K562 (cell line): ENCODE results near the gene ELMO1. TPM values are rescaled to one million over a fixed set of nuclear protein-coding genes. Genes with fewer than 3 reads are reported as not detected.

Source experiments
- ATAC-seq: fragments of 200-7000 bp; cut with Tn5 transposase; 3 replicates; pipeline ENCODE4 v1.9.1; 2020; ENCODE audit warnings: moderate library complexity
- BruUV-seq: library from RNA; stranded (reverse); fragments of 400-500 nt; replicated peaks from 2 replicates; lab custom pipeline; 2021; lab: Mats Ljungman, UMichigan
- CTCF ChIA-PET: fragments of 300-600 bp; formaldehyde crosslinking; extraction: SDS; loops from one replicate; lab custom pipeline; 2021; ENCODE audit warnings: low intra/inter-chr PET ratio; lab: Yijun Ruan, JAX
- POLR2A ChIA-PET: fragments of 300-600, 350-650 bp; sonication (Branson Sonifier 250); formaldehyde crosslinking; extraction: SDS; loops from one replicate; lab custom pipeline; 2021; ENCODE audit warnings: antibody characterized with exemption, inconsistent platforms; lab: Yijun Ruan, JAX
- DNase-seq, 4 experiments: peaks; one replicate each; pipeline versions ENCODE4 v3.0.0 to v3.0.0-alpha.2; 2011 to 2018; ENCODE audit warnings: low spot score in 3 of 4, mixed read lengths in 3 of 4; ENCODE audit errors: extremely low read depth in 1 of 4
- FAIRE-seq: peaks from 2 replicates; lab custom pipeline; 2011; peaks lifted over from hg19 to GRCh38; lab: Jason Lieb, UNC
- H2AFZ ChIP-seq: 2 replicates; pipeline ENCODE4 v1.6.0; 2011; ENCODE audit warnings: low read depth, low read length, control low read depth, inconsistent platforms
- H3K27ac ChIP-seq: fragments of 200-600 bp; 3 replicates; pipeline ENCODE4 v1.8.0; 2011; ENCODE audit warnings: low read depth, mild to moderate bottlenecking, control low read depth, inconsistent platforms, low read length, moderate library complexity, mixed read lengths; ENCODE audit errors: extremely low read depth
- H3K27me3 ChIP-seq, 2 experiments: fragments of 300-600 bp in 1 of 2; 2 replicates in 1 of 2; 3 replicates in 1 of 2; pipeline versions ENCODE4 v1.6.0 to v1.8.0; 2011; ENCODE audit warnings: inconsistent platforms in 2 of 2, low read length in 2 of 2, mild to moderate bottlenecking in 1 of 2, mixed read lengths in 1 of 2, moderate library complexity in 1 of 2; ENCODE audit not compliant: control insufficient read depth in 2 of 2, insufficient read depth in 2 of 2
- H3K36me3 ChIP-seq: fragments of 300-600 bp; 3 replicates; pipeline ENCODE4 v1.8.0; 2011; ENCODE audit warnings: mild to moderate bottlenecking, low read length, inconsistent platforms; ENCODE audit not compliant: control insufficient read depth, insufficient read depth
- H3K4me1 ChIP-seq, 2 experiments: fragments of 200-600 bp in 1 of 2; replicated peaks in 1 of 2; 2 replicates in 1 of 2; 3 replicates in 1 of 2; pipeline versions ENCODE4 v1.5.1 to v1.8.0; 2011; ENCODE audit warnings: inconsistent platforms in 2 of 2, low read length in 2 of 2, mild to moderate bottlenecking in 1 of 2, mixed read lengths in 1 of 2, moderate library complexity in 1 of 2; ENCODE audit not compliant: control insufficient read depth in 2 of 2, insufficient read depth in 2 of 2
- H3K4me2 ChIP-seq: 2 replicates; pipeline ENCODE4 v1.6.1; 2011; ENCODE audit warnings: low read length, control low read depth, inconsistent platforms, mixed read lengths; ENCODE audit not compliant: insufficient read depth
- H3K4me3 ChIP-seq: fragments of 200-600 bp; sonication (generic), shearing (Covaris generic); 2 replicates; pipeline ENCODE4 v1.5.1; 2016; ENCODE audit warnings: control low read depth, inconsistent platforms
- H3K79me2 ChIP-seq: fragments of 200-600 bp; 3 replicates; pipeline ENCODE4 v1.8.0; 2011; ENCODE audit warnings: low read length, inconsistent platforms; ENCODE audit not compliant: control insufficient read depth, insufficient read depth
- H3K9ac ChIP-seq, 2 experiments: 2 replicates each; pipeline versions ENCODE4 v1.6.0 to v1.6.1; 2011; ENCODE audit warnings: low read depth in 2 of 2, low read length in 2 of 2, control low read depth in 1 of 2, inconsistent platforms in 1 of 2, mild to moderate bottlenecking in 1 of 2, mixed read lengths in 1 of 2; ENCODE audit not compliant: insufficient read depth in 1 of 2
- H3K9me1 ChIP-seq: one replicate; pipeline ENCODE4 v1.6.0; 2011; ENCODE audit warnings: inconsistent platforms, mild to moderate bottlenecking, low read length, moderate library complexity; ENCODE audit not compliant: control insufficient read depth, insufficient read depth
- H3K9me3 ChIP-seq: replicated peaks from 2 replicates; pipeline ENCODE4 v1.5.1; 2011; ENCODE audit warnings: low read depth, low read length, inconsistent platforms; ENCODE audit not compliant: control insufficient read depth, insufficient read depth
- H4K20me1 ChIP-seq: replicated peaks from 2 replicates; pipeline ENCODE4 v1.6.1; 2011; ENCODE audit warnings: low read length, inconsistent platforms, mixed read lengths; ENCODE audit not compliant: control insufficient read depth, insufficient read depth
- E2F5 ChIP-seq: sonication (generic); formaldehyde crosslinking; IDR thresholded peaks from 2 replicates; pipeline ENCODE4 v1.8.0; 2022; ENCODE audit warnings: mild to moderate bottlenecking, missing genetic modification reagents
- KDM4B ChIP-seq, 2 experiments: fragments of 450-650 bp in 1 of 2; sonication (generic) in 1 of 2; IDR thresholded peaks; 2 replicates each; pipeline ENCODE4 v1.6.1; 2016 to 2017; ENCODE audit warnings: borderline replicate concordance in 2 of 2, antibody characterized with exemption in 1 of 2, low read depth in 1 of 2, mild to moderate bottlenecking in 1 of 2
- PHB2 ChIP-seq: fragments of 450-650 bp; IDR thresholded peaks from 2 replicates; pipeline ENCODE4 v1.6.1; 2017; ENCODE audit warnings: low read depth
- ZNF143 ChIP-seq: sonication (generic); formaldehyde crosslinking; IDR thresholded peaks from 2 replicates; pipeline ENCODE4 v1.9.0; 2022; ENCODE audit warnings: mild to moderate bottlenecking, missing genetic modification reagents
- ZNF217 ChIP-seq: sonication (generic); formaldehyde crosslinking; IDR thresholded peaks from 2 replicates; pipeline ENCODE4 v1.8.0; 2022; ENCODE audit warnings: mild to moderate bottlenecking, missing genetic modification reagents
- ZNF57 ChIP-seq: fragments of 450-650 bp; formaldehyde crosslinking; IDR thresholded peaks from 2 replicates; pipeline ENCODE4 v1.4.0; 2020; ENCODE audit warnings: mild to moderate bottlenecking, moderate library complexity
- WGBS: fragments of 100-300 bp; shearing (Covaris generic); methylation state at CpG from one replicate; pipeline ENCODE4 v1.1.6; 2016; ENCODE audit warnings: low coverage, mixed read lengths; ENCODE audit not compliant: insufficient coverage; ENCODE audit errors: missing lambda C conversion rate; 5-methylcytosine and 5-hydroxymethylcytosine counted together
- in situ Hi-C: fragments of 300-500 bp; cut with MboI; formaldehyde crosslinking; loops from 4 replicates; pipeline ENCODE4 v1.15.0; 2018; ENCODE audit warnings: inconsistent platforms, mixed read lengths
- intact Hi-C: fragments of 100-400 bp; cut with micrococcal nuclease; formaldehyde crosslinking; loops from 2 replicates; pipeline ENCODE4 v1.14.2; 2022
- polyA plus RNA-seq, 8 experiments: library from polyadenylated mRNA; depleted of rRNA in 4 of 8; stranded (reverse) in 5 of 8; unstranded in 3 of 8; fragments of >200 nt; fragmentation: Nextera tagmentation in 2 of 8; fragmentation: Illumina TruSeq in 1 of 8; extraction: Ambion mirVana in 2 of 8; extraction: Trizol in 1 of 8; gene quantifications; 2 replicates each; pipeline versions ENCODE4 v1.2.1 to v1.2.3, GENCODE V29; 2011 to 2014; ENCODE audit warnings: inconsistent platforms in 1 of 8, missing spikeins in 1 of 8
- total RNA-seq, 7 experiments: library from RNA; depleted of rRNA in 6 of 7; stranded (reverse); fragments of >200 nt in 6 of 7; fragmentation: Illumina TruSeq in 2 of 7; extraction: Trizol in 2 of 7; gene quantifications; 2 replicates each; pipeline versions ENCODE4 v1.2.1 to v1.2.3, GENCODE V29; 2011 to 2021; ENCODE audit warnings: low replicate concordance in 1 of 7
- TF ChIP-seq, protein P1 (sequence below): fragments of 250-450 bp; sonication (Bioruptor Pico); IDR thresholded peaks from 2 replicates; pipeline ENCODE4 v1.5.0; 2021

The ELMO1 gene
- total and polyA plus RNA-seq, 9 of the 15 experiments (the other 6 are each of a cell fraction or from before 2014, with no cell fraction given) = 0.36 to 7.2 (median 3.6) TPM

DNA sequence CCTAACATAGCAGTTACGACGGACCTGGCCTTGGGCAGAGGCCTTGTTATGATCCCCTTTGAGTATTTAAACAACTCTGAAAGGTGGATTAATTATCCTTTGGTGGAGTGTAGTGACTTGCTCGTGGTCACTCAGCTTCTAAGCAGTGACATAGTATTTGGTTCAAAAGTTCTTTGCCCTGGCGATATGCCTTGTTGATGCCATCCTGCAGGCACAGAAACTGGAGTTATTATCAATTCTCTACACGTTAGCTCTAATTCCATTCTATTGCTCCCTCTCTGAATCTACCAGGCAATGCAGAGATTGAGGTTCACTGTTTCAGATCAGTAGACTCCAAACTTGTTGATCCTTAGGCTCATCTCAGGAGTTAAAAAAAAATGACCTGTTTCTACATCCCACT is 32.5 kb upstream of the ELMO1 start:
- Histone ChIP-seq H3K9me3 (no peaks in the 10 kb centered on the region), H3K79me2 (no peaks in the 10 kb centered on the region), H3K27ac (no peak overlapping the region), H4K20me1 (no peaks in the 10 kb centered on the region), H2AFZ (no peak overlapping the region), H3K36me3 (no peaks in the 10 kb centered on the region), H3K4me3 (no peak overlapping the region), H3K4me2 (no peak overlapping the region), H3K9me1 (no peaks in the 10 kb centered on the region), H3K27me3 (no peaks in the 10 kb centered on the region)
- intact Hi-C loops (no loop called here), in situ Hi-C loops (no loop called here)
- ChIA-PET CTCF (no interaction called here), POLR2A (interaction anchor here (0.9 kb wide), 1 partner anchor 12 kb away, joined by 4 read pairs; no protein-coding TSS in a partner anchor)
- no peak for ATAC-seq
- no peak for DNase-seq
- 5% methylated on average over 5 of the region's 5 CpGs for WGBS
- TF ChIP-seq KDM4B (IDR thresholded peaks at IDR 0.05; ENCODE audit: borderline replicate concordance in 2 of 2, low read depth in 1 of 2) (no peak), ZNF217 (CRISPR knock-in tag) (no peak), PHB2 (no peak), E2F5 (CRISPR knock-in tag) (no peak), ZNF143 (CRISPR knock-in tag) (no peak), ZNF57 (CRISPR knock-in tag) (no peak)
- TF ChIP-seq, protein P1, sequence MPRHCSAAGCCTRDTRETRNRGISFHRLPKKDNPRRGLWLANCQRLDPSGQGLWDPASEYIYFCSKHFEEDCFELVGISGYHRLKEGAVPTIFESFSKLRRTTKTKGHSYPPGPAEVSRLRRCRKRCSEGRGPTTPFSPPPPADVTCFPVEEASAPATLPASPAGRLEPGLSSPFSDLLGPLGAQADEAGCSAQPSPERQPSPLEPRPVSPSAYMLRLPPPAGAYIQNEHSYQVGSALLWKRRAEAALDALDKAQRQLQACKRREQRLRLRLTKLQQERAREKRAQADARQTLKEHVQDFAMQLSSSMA = no peak
- TF ChIP-seq, all 486 proteins: peak for 0
- Histone ChIP-seq H3K4me1 (no peaks in the 10 kb centered on the region), H3K9ac (no peak overlapping the region)
- no peak for FAIRE-seq
- no TSS peak for BruUV-seq
